Activated naive CD4-positive, alpha-beta T cell treated with anti-CD3 and anti-CD28 coated beads, Interleukin-2, amount 10 ng/mL, durations not matched to agents 7 days and 5 days (primary cell): ENCODE data around the gene FADS3.

Experiments
- CTCF ChIA-PET: fragments of 350-600 bp; sonication (Branson Sonifier 250); formaldehyde crosslinking; loops from one replicate; lab custom pipeline; 2021; ENCODE audit warnings: antibody characterized with exemption; lab: Charles Lee
- DNase-seq: peaks from one replicate; pipeline ENCODE4 v3.0.0-alpha.2; 2020
- H3K27ac Mint-ChIP-seq: one replicate; pipeline ENCODE4 v1.8.0; 2021; ENCODE audit warnings: mild to moderate bottlenecking, moderate library complexity, mixed read lengths
- H3K27me3 Mint-ChIP-seq: one replicate; pipeline ENCODE4 v1.8.0; 2021; ENCODE audit warnings: mild to moderate bottlenecking, mixed read lengths
- H3K36me3 Mint-ChIP-seq: one replicate; pipeline ENCODE4 v1.8.0; 2021; ENCODE audit warnings: mixed read lengths
- H3K4me1 Mint-ChIP-seq: one replicate; pipeline ENCODE4 v1.8.0; 2021; ENCODE audit warnings: mixed read lengths
- H3K4me3 Mint-ChIP-seq: one replicate; pipeline ENCODE4 v1.8.0; 2021; ENCODE audit warnings: mild to moderate bottlenecking, moderate library complexity, mixed read lengths
- H3K9me3 Mint-ChIP-seq: one replicate; pipeline ENCODE4 v1.8.0; 2021; ENCODE audit warnings: mixed read lengths

The FADS3 gene

GRCh38 chr11:61899146-61899841 is 7.9 kb upstream of the FADS3 start:
- peak; percentile 94 for DNase-seq

GRCh38 chr11:61898247-61898582 is 6.9 kb upstream of the FADS3 start:
- Mint-ChIP-seq H3K4me1 (peaks cover 6% of the 10 kb centered on the region), H3K4me3 (no peak overlapping the region), H3K36me3 (no peaks in the 10 kb centered on the region)

More at GRCh38 chr11:61899146-61899841, 7.9 kb upstream of the FADS3 start:
- no peaks in the 10 kb centered on the region for H3K36me3 Mint-ChIP-seq
- H3K4me3 Mint-ChIP-seq, result no peak overlapping the region
- CTCF ChIA-PET, result interaction anchor here (0.7 to 10.4 kb wide), 33 partner anchors 9 to 224 kb away, joined by 3 to 261 read pairs (median 4); partner anchors contain the start of gene BEST1
- no peaks in the 10 kb centered on the region for H3K9me3 Mint-ChIP-seq
- peaks cover 16% of the 10 kb centered on the region for H3K27me3 Mint-ChIP-seq
- H3K4me1 Mint-ChIP-seq, result peaks cover 6% of the 10 kb centered on the region
- H3K27ac Mint-ChIP-seq, result peak overlapping the region; percentile 19

GRCh38 chr11:61897387-61898246 is 6.3 kb upstream of the FADS3 start:
- Mint-ChIP-seq H3K27me3 (peaks cover 22% of the 10 kb centered on the region), H3K4me1 (peaks cover 6% of the 10 kb centered on the region), H3K4me3 (no peak overlapping the region), H3K9me3 (no peaks in the 10 kb centered on the region), H3K27ac (no peak overlapping the region), H3K36me3 (no peaks in the 10 kb centered on the region)
- CTCF ChIA-PET, result interaction anchor here (0.7 to 10.4 kb wide), 33 partner anchors 9 to 414 kb away, joined by 3 to 261 read pairs (median 4); partner anchors contain the start of genes BEST1 and RAB3IL1
- DNase-seq, result peak; percentile 85

More at GRCh38 chr11:61898247-61898582, 6.9 kb upstream of the FADS3 start:
- H3K27me3 Mint-ChIP-seq, result peaks cover 16% of the 10 kb centered on the region
- no peaks in the 10 kb centered on the region for H3K9me3 Mint-ChIP-seq
- CTCF ChIA-PET, result interaction anchor here (0.7 to 10.4 kb wide), 32 partner anchors 10 to 413 kb away, joined by 3 to 261 read pairs (median 4); partner anchors contain the start of genes BEST1 and RAB3IL1
- DNase-seq, result no peak
- H3K27ac Mint-ChIP-seq, result no peak overlapping the region

DNA sequence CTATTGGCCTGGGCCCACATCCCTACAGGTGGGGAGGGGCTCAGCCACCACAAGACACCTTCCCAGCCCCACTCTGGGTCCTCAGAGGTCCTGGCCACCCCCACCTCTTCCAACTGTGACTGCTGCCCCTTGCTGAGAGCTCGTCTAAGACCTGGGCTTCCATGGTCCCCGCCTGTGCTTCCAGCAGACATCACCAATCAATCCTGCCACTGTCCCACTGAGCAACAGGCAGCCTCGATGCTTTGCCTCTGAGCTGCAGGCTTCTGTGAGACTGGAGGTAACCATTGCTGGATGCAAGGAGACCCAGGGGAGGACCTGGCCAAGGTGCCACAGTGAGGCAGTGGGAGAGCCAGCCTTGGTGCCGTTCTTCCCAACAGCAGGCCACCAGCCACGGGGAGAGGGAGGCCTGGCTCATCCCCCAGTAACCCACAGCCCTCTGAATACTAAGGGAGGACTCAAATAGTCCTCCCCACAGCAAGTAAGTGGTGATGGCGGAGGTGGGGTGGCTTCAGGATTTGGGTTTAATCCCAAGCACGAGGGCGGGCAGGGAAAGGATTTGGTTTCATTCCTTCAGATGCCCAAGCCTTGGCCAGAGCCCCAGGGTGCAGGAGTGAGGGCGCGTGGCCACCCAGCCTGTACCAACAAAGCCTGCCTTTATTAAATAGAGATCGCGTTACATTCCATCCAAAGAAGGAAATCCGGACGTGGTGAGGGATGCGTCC is 5.5 kb upstream of the FADS3 start:
- DNase-seq, result no peak
- H3K36me3 Mint-ChIP-seq, result no peaks in the 10 kb centered on the region
- H3K27me3 Mint-ChIP-seq, result peaks cover 30% of the 10 kb centered on the region
- H3K27ac Mint-ChIP-seq, result no peak overlapping the region
- no peaks in the 10 kb centered on the region for H3K9me3 Mint-ChIP-seq
- peaks cover 6% of the 10 kb centered on the region for H3K4me1 Mint-ChIP-seq
- no peak overlapping the region for H3K4me3 Mint-ChIP-seq
- CTCF ChIA-PET, result interaction anchor here (0.7 to 10.4 kb wide), 16 partner anchors 9 to 415 kb away, joined by 3 to 261 read pairs (median 4); partner anchors contain the start of gene BEST1

DNA sequence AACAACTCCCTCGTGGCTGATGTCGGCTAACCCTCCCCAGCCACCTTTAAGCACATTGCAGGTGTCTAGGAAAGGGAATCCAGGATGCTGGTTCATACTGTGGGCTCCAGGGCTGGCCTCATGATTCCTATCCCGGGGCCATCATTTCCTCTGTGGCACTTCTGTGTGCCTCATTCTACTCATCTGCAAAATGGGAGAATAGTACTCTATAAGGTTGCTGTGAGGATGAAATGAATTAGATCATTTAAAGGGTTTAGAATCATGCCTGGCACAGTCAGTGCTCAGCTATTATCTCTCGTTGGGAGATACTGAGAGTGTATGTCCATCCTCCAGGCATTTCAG is 4.3 kb upstream of the FADS3 start:
- Mint-ChIP-seq H3K27ac (no peak overlapping the region), H3K36me3 (no peaks in the 10 kb centered on the region)

DNA sequence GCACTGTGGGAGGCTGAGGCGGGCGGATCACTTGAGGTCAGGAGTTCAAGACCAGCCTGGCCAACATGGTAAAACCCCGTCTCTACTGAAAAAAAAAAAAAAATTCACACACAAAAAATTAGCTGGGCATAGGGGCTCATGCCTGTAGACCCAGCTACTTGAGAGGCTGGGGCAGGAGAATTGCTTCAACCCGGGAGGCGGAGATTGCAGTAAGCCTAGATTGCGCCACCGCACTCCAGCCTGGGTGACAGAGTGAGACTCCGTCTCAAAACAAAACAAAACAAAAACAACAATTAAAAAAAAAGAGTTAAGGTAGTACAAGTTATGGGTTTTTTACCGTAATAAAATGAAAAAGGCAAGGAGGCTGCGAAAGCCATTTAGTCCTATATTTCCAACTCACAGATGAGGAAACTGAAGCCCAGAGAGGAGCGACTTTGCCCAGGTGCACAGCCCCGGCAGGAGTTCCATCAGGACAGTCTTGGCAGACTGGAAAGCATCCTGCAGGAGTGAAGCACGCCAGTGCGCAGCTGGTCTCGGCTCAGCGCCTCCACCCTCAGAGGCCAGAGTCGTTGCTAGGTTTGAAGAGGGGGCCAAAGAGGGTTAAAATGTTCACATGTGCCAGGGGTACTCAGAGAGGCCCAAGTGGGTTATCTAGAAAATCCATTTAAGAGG is 3.8 kb upstream of the FADS3 start:
- H3K9me3 Mint-ChIP-seq, result no peaks in the 10 kb centered on the region

More for the DNA sequence above, 4.3 kb upstream of the FADS3 start:
- Mint-ChIP-seq H3K27me3 (peaks cover 34% of the 10 kb centered on the region), H3K9me3 (no peaks in the 10 kb centered on the region), H3K4me3 (no peak overlapping the region), H3K4me1 (peaks cover 9% of the 10 kb centered on the region)
- no peak for DNase-seq
- CTCF ChIA-PET, result interaction anchor here (0.7 to 10.4 kb wide), 5 partner anchors 17 to 213 kb away, joined by 3 to 261 read pairs (median 116); partner anchors contain the start of gene BEST1

GRCh38 chr11:61893981-61894380 is 2.6 kb upstream of the FADS3 start:
- Mint-ChIP-seq H3K9me3 (no peaks in the 10 kb centered on the region), H3K4me1 (peaks cover 4% of the 10 kb centered on the region), H3K27me3 (peaks cover 48% of the 10 kb centered on the region), H3K4me3 (no peak overlapping the region), H3K27ac (no peak overlapping the region), H3K36me3 (no peaks in the 10 kb centered on the region)
- no peak for DNase-seq
- CTCF ChIA-PET, result no interaction called here

More for the DNA sequence above, 3.8 kb upstream of the FADS3 start:
- Mint-ChIP-seq H3K27me3 (peaks cover 39% of the 10 kb centered on the region), H3K27ac (no peak overlapping the region), H3K4me1 (peaks cover 9% of the 10 kb centered on the region), H3K4me3 (no peak overlapping the region), H3K36me3 (no peaks in the 10 kb centered on the region)
- CTCF ChIA-PET, result interaction anchor here (6.3 to 10.4 kb wide), 3 partner anchors 53 to 213 kb away, joined by 116 to 261 read pairs (median 176); partner anchors contain the start of gene BEST1
- DNase-seq, result no peak

- H3K9me3 Mint-ChIP-seq, result no peaks in the 10 kb centered on the region
- DNase-seq, result no peak
- no peak overlapping the region for H3K27ac Mint-ChIP-seq
- H3K27me3 Mint-ChIP-seq, result peaks cover 54% of the 10 kb centered on the region
- peaks cover 3% of the 10 kb centered on the region for H3K4me1 Mint-ChIP-seq
- CTCF ChIA-PET, result interaction anchor here (1.1 to 2.0 kb wide), 2 partner anchors 94 to 190 kb away, joined by 3 to 11 read pairs; no protein-coding TSS in a partner anchor
- H3K36me3 Mint-ChIP-seq, result no peaks in the 10 kb centered on the region
- H3K4me3 Mint-ChIP-seq, result peak overlapping the region; percentile 61
These were observed 683 bp upstream of the FADS3 start for GRCh38 chr11:61892085-61892370.

DNA sequence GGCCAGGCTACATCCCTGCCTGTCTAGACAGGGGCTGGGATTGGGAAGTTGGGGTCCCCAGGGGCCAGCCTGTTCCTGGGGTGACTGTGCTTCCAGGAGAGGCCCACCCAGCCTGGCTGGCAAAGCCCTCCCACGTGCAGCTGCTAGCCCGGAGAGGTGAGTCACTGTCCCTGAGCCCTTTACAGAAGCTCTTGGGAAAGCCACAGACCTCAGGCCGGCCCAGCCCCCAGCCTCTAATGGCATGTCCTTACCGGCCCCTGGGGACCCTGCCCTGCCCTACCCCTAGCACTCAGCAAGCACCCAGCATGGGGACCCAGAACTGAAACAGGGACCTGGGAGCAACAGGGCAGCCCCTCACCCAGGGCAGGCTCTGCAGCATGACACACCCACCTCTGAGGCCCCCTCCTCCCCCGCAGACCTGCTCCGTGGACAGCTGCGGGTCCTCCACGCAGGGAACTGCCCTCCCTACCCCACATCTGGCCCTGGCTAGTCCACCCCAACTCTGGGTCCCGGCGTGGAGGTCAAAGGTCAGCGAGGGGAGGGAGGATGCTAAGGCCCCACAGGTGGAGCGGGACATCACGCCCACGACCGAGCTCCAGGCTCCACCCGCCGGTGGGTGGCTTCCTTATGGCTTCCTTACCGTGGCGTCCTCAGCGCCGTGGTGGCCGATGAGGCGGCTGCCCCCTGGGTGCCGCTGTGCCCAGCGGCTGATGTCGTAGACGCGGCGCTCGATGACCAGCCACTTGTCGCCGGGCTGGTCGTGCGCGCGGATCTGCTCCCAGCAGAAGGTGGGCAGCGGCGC is 615 bp downstream of the FADS3 start:
- no peaks in the 10 kb centered on the region for H3K9me3 Mint-ChIP-seq
- peak; percentile 67 for DNase-seq
- no peak overlapping the region for H3K27ac Mint-ChIP-seq
- peaks cover 47% of the 10 kb centered on the region for H3K27me3 Mint-ChIP-seq
- H3K4me3 Mint-ChIP-seq, result peak overlapping the region; percentile 81
- CTCF ChIA-PET, result interaction anchor here (0.8 to 1.1 kb wide), 3 partner anchors 20 to 94 kb away, joined by 3 read pairs; no protein-coding TSS in a partner anchor
- H3K4me1 Mint-ChIP-seq, result peaks cover 3% of the 10 kb centered on the region
- H3K36me3 Mint-ChIP-seq, result no peaks in the 10 kb centered on the region

DNA sequence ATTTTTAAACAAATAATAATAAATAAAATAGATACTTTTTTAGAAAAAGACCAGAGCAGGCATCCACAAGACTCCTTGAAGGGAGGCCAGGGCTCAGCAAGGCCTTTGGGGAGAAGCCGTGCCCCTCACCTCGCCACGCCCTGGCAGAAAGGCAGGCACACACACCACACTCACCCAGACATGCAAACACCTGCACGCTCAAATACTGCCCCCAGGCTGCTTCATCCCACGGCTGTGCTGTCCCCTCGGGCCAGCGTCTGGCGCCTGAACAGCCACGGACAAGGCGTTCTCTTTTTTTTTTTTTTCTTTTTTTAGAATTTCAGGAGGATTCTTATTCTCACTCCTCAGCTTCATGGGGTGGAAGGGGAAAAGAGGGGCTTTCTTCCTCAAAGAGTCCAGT is 1.5 kb downstream of the FADS3 start:
- Mint-ChIP-seq H3K9me3 (no peaks in the 10 kb centered on the region), H3K4me3 (peak overlapping the region; percentile 56), H3K27me3 (peaks cover 47% of the 10 kb centered on the region), H3K27ac (no peak overlapping the region), H3K4me1 (peaks cover 3% of the 10 kb centered on the region), H3K36me3 (no peaks in the 10 kb centered on the region)
- CTCF ChIA-PET, result interaction anchor here (0.6 to 1.8 kb wide), 5 partner anchors 19 to 219 kb away, joined by 3 to 6 read pairs (median 4); no protein-coding TSS in a partner anchor
- DNase-seq, result no peak

GRCh38 chr11:61888590-61888989 is 2.8 kb downstream of the FADS3 start:
- Mint-ChIP-seq H3K9me3 (no peaks in the 10 kb centered on the region), H3K4me1 (peaks cover 3% of the 10 kb centered on the region), H3K4me3 (no peak overlapping the region), H3K27me3 (peaks cover 44% of the 10 kb centered on the region), H3K36me3 (no peaks in the 10 kb centered on the region), H3K27ac (no peak overlapping the region)
- DNase-seq, result no peak
- CTCF ChIA-PET, result interaction anchor here (1.2 to 1.8 kb wide), 3 partner anchors 10 to 220 kb away, joined by 4 to 6 read pairs (median 5); no protein-coding TSS in a partner anchor

DNA sequence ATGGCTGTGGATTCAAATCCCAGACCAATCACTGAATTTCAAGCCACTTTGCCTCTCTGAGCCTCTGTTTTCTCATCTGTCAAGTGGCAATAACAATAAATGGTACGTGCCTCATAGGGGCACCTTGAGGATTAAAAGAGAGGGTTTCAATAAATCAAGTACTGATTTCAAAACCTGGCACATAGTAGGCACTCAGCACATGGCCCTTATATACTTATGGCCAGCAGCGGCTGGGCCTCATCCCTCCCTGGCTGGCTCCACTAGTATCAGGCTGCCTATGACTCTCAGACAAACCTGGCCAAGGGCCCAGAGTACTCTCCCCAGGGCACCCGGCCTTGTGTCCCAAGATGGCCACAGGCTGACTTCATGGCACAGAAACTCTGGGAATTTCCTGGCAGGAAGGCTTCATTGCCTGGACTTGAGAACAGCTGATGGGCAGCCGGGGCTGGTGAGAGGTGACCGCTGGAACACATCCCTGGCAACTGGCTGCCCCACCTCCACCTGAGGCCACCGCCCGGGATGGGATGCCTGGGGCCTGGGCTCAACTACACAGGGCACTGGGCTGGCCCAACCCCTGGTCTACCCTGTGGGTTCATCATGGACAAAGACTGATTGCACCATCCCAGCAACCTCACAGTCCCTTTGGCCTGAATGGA is 3.4 kb downstream of the FADS3 start:
- Mint-ChIP-seq H3K36me3 (no peaks in the 10 kb centered on the region), H3K4me1 (peaks cover 3% of the 10 kb centered on the region), H3K27me3 (peaks cover 45% of the 10 kb centered on the region), H3K4me3 (no peak overlapping the region), H3K9me3 (no peaks in the 10 kb centered on the region), H3K27ac (no peak overlapping the region)
- DNase-seq, result no peak
- CTCF ChIA-PET, result interaction anchor here (1.1 to 1.8 kb wide), 4 partner anchors 8 to 91 kb away, joined by 3 to 6 read pairs (median 5); no protein-coding TSS in a partner anchor
